ENCODE results near the gene SNX5.

- TF ChIP-seq CTCF (IDR thresholded peaks at IDR 0.05): no peak
- TF ChIP-seq POLR2A (IDR thresholded peaks at IDR 0.05): no peak
- no peak for TF ChIP-seq POLR2AphosphoS5 (IDR thresholded peaks at IDR 0.05)
- no peak for TF ChIP-seq EP300 (IDR thresholded peaks at IDR 0.05)
These were observed 36.2 kb downstream of the SNX5 start for GRCh38 chr20:17932396-17932795.

Data from suprapubic skin (tissue), 4 donors.